Measurements from ENCODE around the gene RPS2.

RPS2 gene

DNA sequence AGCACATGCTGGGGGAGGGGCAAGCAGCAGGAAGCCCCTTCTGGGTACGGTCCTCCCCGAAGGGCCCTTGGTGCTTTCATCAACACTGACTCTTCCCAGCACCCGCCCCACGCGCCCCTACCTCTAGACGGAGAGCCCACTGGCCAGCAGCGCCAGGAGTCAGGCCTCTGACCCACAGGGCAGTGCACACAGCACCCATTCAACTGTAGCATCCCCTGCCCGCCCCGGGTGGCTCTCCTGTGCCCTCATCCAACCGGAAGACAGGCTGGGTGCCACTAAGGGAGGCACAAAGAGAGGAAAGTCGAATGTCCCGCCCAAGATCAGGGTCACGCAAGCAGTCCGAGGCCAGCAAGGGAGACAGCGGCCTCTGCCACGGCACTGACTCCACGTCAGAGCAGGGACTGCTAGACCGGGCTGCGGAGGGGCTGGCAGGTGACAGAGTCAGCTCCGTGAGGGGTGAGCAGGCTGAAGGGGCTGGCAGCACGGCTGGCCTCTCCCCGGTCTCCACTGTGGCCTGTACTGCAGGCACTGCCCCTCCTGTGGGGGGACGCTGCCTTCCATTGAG lies 31.4 kb downstream of the RPS2 start:
- H2AFZ ChIP-seq (ENCODE audit: low read length) = no peak overlapping the region
- no peaks in the 10 kb centered on the region for H3F3A ChIP-seq (ENCODE audit: low read depth)
- H3K36me3 ChIP-seq (ENCODE audit: insufficient read depth, low read length) = no peaks in the 10 kb centered on the region
- H3K9ac ChIP-seq (ENCODE audit: low read depth, low read length, poor library complexity, severe bottlenecking) = no peak overlapping the region
- no peaks in the 10 kb centered on the region for H3K27me3 ChIP-seq (ENCODE audit: insufficient read depth, low read length, poor library complexity, severe bottlenecking)
- no peaks in the 10 kb centered on the region for H3K9me3 ChIP-seq (ENCODE audit: insufficient read depth, low read depth, low read length)
- no peaks in the 10 kb centered on the region for H3K9me2 ChIP-seq (replicated peaks; ENCODE audit: low read depth, low read length)
- H3K4me2 ChIP-seq (ENCODE audit: low read depth, low read length, poor library complexity, severe bottlenecking) = no peak overlapping the region
- no peaks in the 10 kb centered on the region for H4K20me1 ChIP-seq (ENCODE audit: insufficient read depth, low read length, poor library complexity, severe bottlenecking)
- no peak for TF ChIP-seq EZH2phosphoT487 (IDR thresholded peaks at IDR 0.05; ENCODE audit: borderline replicate concordance)
- TF ChIP-seq, protein P1, sequence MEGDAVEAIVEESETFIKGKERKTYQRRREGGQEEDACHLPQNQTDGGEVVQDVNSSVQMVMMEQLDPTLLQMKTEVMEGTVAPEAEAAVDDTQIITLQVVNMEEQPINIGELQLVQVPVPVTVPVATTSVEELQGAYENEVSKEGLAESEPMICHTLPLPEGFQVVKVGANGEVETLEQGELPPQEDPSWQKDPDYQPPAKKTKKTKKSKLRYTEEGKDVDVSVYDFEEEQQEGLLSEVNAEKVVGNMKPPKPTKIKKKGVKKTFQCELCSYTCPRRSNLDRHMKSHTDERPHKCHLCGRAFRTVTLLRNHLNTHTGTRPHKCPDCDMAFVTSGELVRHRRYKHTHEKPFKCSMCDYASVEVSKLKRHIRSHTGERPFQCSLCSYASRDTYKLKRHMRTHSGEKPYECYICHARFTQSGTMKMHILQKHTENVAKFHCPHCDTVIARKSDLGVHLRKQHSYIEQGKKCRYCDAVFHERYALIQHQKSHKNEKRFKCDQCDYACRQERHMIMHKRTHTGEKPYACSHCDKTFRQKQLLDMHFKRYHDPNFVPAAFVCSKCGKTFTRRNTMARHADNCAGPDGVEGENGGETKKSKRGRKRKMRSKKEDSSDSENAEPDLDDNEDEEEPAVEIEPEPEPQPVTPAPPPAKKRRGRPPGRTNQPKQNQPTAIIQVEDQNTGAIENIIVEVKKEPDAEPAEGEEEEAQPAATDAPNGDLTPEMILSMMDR (conservative IDR thresholded peaks at IDR 0.05; ENCODE audit: low read length) = no peak
- no peak overlapping the region for H3K4me3 ChIP-seq (ENCODE audit: low read length, poor library complexity, severe bottlenecking)
- no peaks in the 10 kb centered on the region for H3K79me2 ChIP-seq (ENCODE audit: insufficient read depth, low read length)
- H3K4me1 ChIP-seq (ENCODE audit: insufficient read depth, low read length, poor library complexity, severe bottlenecking) = no peaks in the 10 kb centered on the region

DNA sequence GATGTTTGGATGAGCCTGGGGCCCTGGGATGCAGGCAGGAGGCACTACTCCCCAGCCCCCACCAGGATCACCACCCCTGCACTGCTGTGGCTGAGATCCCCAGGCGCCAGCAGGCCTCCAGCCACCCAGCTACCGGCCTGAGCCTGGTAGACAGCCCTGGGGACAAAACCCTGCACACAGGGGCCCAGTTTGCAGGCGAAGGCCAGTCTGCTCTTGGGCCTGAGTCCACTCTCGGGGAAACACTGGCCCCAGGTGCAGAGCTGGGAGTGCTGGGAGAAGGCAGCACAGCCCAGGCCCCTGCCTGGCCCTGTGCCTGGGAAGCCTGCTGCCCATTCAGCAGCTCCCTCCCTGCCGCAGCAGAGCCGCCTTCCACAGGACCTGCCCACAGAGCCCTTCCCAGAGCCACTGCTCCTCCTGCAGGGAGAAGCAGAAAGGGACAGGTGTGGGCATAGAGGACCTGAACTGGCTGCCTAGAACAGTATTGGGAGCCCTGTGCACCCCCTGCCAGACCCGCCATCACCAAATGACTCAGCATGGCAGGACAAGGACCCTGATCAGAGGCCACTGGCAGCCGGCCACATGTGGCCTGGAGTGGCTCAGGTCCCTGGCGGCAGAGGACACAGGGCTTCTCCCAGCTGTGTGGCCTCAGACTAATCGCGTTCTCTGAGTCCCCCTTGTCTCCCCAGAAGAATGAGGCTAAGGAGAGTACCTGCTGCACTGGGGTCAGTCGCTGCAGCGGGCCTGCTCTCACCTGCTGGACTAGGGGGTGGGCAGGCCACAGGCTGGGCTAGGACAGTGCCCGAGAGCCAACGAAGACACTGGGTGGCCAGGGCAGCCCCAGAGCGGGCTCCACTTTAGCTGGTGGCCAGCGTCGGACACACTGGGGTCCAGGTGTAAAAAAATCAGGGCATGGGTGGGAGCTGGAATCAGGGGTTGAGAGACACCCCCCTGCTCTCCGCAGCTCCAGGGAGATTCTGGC lies 32.3 kb downstream of the RPS2 start:
- Histone ChIP-seq H4K20me1 (ENCODE audit: insufficient read depth, low read length, poor library complexity, severe bottlenecking) (no peaks in the 10 kb centered on the region), H3K4me2 (ENCODE audit: low read depth, low read length, poor library complexity, severe bottlenecking) (no peak overlapping the region), H3K36me3 (ENCODE audit: insufficient read depth, low read length) (no peaks in the 10 kb centered on the region), H3K79me2 (ENCODE audit: insufficient read depth, low read length) (no peaks in the 10 kb centered on the region), H3K9ac (ENCODE audit: low read depth, low read length, poor library complexity, severe bottlenecking) (no peak overlapping the region), H3K4me3 (ENCODE audit: low read length, poor library complexity, severe bottlenecking) (no peak overlapping the region), H3K4me1 (ENCODE audit: insufficient read depth, low read length, poor library complexity, severe bottlenecking) (no peaks in the 10 kb centered on the region), H3F3A (ENCODE audit: low read depth) (no peaks in the 10 kb centered on the region), H3K27me3 (ENCODE audit: insufficient read depth, low read length, poor library complexity, severe bottlenecking) (no peaks in the 10 kb centered on the region), H2AFZ (ENCODE audit: low read length) (no peak overlapping the region), H3K9me2 (replicated peaks; ENCODE audit: low read depth, low read length) (no peaks in the 10 kb centered on the region), H3K9me3 (ENCODE audit: insufficient read depth, low read depth, low read length) (no peaks in the 10 kb centered on the region)
- TF ChIP-seq, protein P1 (conservative IDR thresholded peaks at IDR 0.05; ENCODE audit: low read length) = no peak
- no peak for TF ChIP-seq EZH2phosphoT487 (IDR thresholded peaks at IDR 0.05; ENCODE audit: borderline replicate concordance)

DNA sequence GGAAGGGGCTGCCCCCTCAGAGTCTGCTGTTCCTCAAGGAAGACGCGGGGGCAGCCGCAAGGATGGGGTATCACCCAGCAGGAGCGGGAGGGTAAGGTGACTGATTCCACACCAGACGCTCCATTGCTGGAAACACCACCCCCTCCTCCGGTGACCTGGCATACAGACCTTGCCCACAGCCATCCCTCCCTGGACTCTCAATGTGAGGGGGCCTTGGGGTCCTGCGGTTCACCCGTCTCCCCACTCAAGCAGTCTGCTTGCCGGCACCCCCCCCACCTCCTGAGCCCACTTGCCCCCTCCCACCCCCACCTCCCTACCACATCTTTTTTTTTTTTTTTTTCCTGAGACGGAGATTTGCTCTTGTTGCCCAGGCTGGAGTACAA lies 34.3 kb downstream of the RPS2 start:
- H3K9me2 ChIP-seq (replicated peaks; ENCODE audit: low read depth, low read length) = no peaks in the 10 kb centered on the region
- H3K27me3 ChIP-seq (ENCODE audit: insufficient read depth, low read length, poor library complexity, severe bottlenecking) = no peaks in the 10 kb centered on the region
- no peaks in the 10 kb centered on the region for H3K4me1 ChIP-seq (ENCODE audit: insufficient read depth, low read length, poor library complexity, severe bottlenecking)
- no peaks in the 10 kb centered on the region for H3K9me3 ChIP-seq (ENCODE audit: insufficient read depth, low read depth, low read length)
- H3K4me2 ChIP-seq (ENCODE audit: low read depth, low read length, poor library complexity, severe bottlenecking) = no peak overlapping the region
- TF ChIP-seq EZH2phosphoT487 (IDR thresholded peaks at IDR 0.05; ENCODE audit: borderline replicate concordance) = no peak
- TF ChIP-seq, protein P1 (conservative IDR thresholded peaks at IDR 0.05; ENCODE audit: low read length) = no peak
- H3F3A ChIP-seq (ENCODE audit: low read depth) = no peaks in the 10 kb centered on the region
- H4K20me1 ChIP-seq (ENCODE audit: insufficient read depth, low read length, poor library complexity, severe bottlenecking) = no peaks in the 10 kb centered on the region
- H2AFZ ChIP-seq (ENCODE audit: low read length) = 0 out of 2 replicates have a peak overlapping the region, but pooled peaks have one; percentile 86
- no peaks in the 10 kb centered on the region for H3K36me3 ChIP-seq (ENCODE audit: insufficient read depth, low read length)
- no peak overlapping the region for H3K9ac ChIP-seq (ENCODE audit: low read depth, low read length, poor library complexity, severe bottlenecking)
- H3K79me2 ChIP-seq (ENCODE audit: insufficient read depth, low read length) = no peaks in the 10 kb centered on the region
- H3K4me3 ChIP-seq (ENCODE audit: low read length, poor library complexity, severe bottlenecking) = no peak overlapping the region
